ENCODE results near the gene LCE1F. TPM values are rescaled to one million over a fixed set of nuclear protein-coding genes. Genes with fewer than 3 reads are reported as not detected.

The LCE1F gene
- total RNA-seq, 2 donors from 2014 or later, result not detected

DNA sequence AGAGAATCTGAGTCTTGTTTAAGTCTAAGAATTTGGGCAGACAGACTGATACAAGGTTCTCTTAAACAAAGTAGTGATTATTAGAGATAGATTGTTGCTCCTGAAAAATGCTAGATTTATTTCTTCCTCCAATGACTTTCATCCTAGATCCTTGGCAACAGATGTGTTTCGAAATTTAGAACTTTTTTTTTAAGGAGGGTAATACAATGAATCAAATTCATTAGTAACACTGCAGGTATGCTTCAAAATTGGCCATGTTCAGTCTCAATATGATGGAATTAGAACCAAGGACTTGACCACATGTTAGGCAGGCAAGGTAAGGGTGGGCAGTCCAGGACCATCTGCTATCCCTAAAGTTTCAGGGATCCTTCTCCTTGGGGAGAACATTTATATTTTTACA is 4.5 kb upstream of the LCE1F start:
- Histone ChIP-seq H3K36me3 (no peaks in the 10 kb centered on the region), H3K4me1 (ENCODE audit: control insufficient read depth in 1 of 2, low read depth in 2 of 2) (no peaks in the 10 kb centered on the region), H3K27ac (no peak overlapping the region), H3K9me3 (no peaks in the 10 kb centered on the region), H3K4me3 (no peak overlapping the region), H3K27me3 (replicated peaks; ENCODE audit: insufficient read depth) (no peaks in the 10 kb centered on the region)
- ATAC-seq (ENCODE audit: insufficient number of reproducible peaks, low FRiP score, low read depth), result no peak
- no peak for DNase-seq (ENCODE audit: low spot score)
- TF ChIP-seq, protein P1, sequence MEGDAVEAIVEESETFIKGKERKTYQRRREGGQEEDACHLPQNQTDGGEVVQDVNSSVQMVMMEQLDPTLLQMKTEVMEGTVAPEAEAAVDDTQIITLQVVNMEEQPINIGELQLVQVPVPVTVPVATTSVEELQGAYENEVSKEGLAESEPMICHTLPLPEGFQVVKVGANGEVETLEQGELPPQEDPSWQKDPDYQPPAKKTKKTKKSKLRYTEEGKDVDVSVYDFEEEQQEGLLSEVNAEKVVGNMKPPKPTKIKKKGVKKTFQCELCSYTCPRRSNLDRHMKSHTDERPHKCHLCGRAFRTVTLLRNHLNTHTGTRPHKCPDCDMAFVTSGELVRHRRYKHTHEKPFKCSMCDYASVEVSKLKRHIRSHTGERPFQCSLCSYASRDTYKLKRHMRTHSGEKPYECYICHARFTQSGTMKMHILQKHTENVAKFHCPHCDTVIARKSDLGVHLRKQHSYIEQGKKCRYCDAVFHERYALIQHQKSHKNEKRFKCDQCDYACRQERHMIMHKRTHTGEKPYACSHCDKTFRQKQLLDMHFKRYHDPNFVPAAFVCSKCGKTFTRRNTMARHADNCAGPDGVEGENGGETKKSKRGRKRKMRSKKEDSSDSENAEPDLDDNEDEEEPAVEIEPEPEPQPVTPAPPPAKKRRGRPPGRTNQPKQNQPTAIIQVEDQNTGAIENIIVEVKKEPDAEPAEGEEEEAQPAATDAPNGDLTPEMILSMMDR (IDR thresholded peaks at IDR 0.05), result no peak

DNA sequence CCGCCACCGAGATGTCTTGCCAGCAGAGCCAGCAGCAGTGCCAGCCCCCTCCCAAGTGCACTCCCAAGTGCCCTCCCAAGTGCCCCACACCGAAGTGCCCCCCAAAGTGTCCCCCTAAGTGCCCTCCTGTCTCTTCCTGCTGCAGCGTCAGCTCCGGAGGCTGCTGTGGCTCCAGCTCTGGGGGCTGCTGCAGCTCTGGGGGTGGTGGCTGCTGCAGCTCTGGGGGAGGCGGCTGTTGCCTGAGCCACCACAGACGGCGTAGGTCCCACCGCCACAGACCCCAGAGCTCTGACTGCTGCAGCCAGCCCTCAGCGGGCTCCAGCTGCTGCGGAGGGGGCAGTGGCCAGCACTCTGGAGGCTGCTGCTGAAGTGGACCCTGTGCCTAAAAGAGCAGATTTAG is 1.4 kb downstream of the LCE1F start:
- ATAC-seq (ENCODE audit: insufficient number of reproducible peaks, low FRiP score, low read depth) (no peak), DNase-seq (ENCODE audit: low spot score) (no peak)
- no peaks in the 10 kb centered on the region for H3K4me1 ChIP-seq (ENCODE audit: control insufficient read depth in 1 of 2, low read depth in 2 of 2)
- no peaks in the 10 kb centered on the region for H3K27me3 ChIP-seq (replicated peaks; ENCODE audit: insufficient read depth)
- no peaks in the 10 kb centered on the region for H3K36me3 ChIP-seq
- H3K4me3 ChIP-seq, result no peak overlapping the region
- TF ChIP-seq, protein P1 (IDR thresholded peaks at IDR 0.05), result no peak
- no peaks in the 10 kb centered on the region for H3K9me3 ChIP-seq
- no peak overlapping the region for H3K27ac ChIP-seq

DNA sequence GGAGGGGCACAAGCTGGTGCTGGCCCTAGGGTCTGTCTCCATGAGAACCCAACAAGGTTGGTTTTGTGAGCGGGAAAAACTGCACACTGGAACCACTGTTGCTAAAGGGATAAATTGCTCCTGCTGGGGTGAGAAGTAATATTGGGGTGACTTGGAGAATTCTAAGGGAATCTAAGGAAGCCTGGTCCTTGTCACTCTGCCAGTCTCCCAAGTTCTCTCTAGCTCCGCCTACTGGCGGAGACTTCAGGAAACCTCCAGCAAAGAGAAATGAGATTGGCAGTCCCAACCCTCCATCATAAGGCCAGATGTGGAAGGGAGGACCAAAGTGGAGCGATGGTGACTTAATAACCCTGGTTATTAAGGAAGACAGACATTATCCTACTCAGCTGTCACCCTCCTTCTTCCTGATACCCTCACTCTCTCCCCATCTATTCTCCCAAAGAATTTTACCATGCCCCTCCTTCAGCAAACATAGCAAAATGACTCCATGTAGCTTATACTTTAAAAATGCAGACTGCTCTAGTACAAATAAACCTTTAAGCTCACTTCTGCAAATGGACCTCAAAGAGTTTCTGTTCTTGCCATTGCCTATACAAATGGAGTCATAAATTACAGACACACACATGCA is 2.7 kb downstream of the LCE1F start:
- Histone ChIP-seq H3K27me3 (replicated peaks; ENCODE audit: insufficient read depth) (no peaks in the 10 kb centered on the region), H3K9me3 (no peaks in the 10 kb centered on the region), H3K4me1 (ENCODE audit: control insufficient read depth in 1 of 2, low read depth in 2 of 2) (no peaks in the 10 kb centered on the region), H3K4me3 (no peak overlapping the region), H3K27ac (no peak overlapping the region), H3K36me3 (no peaks in the 10 kb centered on the region)
- TF ChIP-seq, protein P1 (IDR thresholded peaks at IDR 0.05), result no peak
- ATAC-seq (ENCODE audit: insufficient number of reproducible peaks, low FRiP score, low read depth) (no peak), DNase-seq (ENCODE audit: low spot score) (no peak)

DNA sequence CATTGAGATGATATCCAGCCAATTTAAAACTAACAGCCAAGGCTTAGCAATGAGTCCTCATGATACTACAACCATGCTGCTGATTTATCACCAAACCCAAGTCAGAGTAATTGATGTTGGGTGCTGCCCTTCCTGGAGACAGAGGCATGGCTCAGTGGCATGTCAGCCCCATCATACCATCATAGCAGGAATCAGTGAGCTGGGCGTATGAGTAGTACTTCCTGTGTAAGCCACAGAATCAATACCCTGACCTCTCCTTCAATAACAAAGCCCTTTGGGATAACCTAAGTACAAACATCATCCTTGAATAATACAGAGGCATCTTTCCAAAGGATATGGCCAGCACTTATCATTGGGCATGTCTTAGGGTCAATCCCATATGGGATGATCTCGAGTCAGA is 8.2 kb downstream of the LCE1F start:
- ATAC-seq (ENCODE audit: insufficient number of reproducible peaks, low FRiP score, low read depth), result no peak
- TF ChIP-seq, protein P1 (IDR thresholded peaks at IDR 0.05), result no peak

DNA sequence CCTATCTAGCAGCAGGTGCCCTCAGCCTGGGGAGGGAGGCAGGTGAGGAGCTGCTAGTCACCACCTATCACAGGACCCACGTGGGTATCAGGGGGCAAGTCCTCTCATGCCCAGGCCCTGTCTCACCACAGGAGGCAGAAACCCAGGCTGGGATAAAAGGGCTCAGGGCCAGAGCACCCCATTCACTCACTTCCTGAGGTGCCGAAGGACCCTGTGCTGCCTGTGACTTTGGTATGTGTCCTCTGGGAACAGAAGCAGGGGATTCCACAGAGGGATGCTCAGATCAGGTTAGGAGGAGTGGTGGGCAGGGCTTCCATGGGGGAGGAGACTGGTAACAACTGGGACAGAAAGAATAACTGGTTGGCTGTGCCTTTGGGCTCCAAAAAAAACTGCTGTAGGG is 11.1 kb downstream of the LCE1F start, which contains the start of gene LCE1E:
Gene LCE1E (plus strand): TSS at position 181 of the 400 bp plus-strand sequence. CDS start 1,043 bp downstream, outside the sequence.
- Histone ChIP-seq H3K36me3 (no peaks in the 10 kb centered on the region), H3K27me3 (replicated peaks; ENCODE audit: insufficient read depth) (no peaks in the 10 kb centered on the region), H3K9me3 (no peaks in the 10 kb centered on the region), H3K4me1 (ENCODE audit: control insufficient read depth in 1 of 2, low read depth in 2 of 2) (no peaks in the 10 kb centered on the region), H3K27ac (no peak within 1 kb of the TSS), H3K4me3 (no peak within 1 kb of the TSS)
- TF ChIP-seq, protein P1 (IDR thresholded peaks at IDR 0.05), result no peak
- ATAC-seq (ENCODE audit: insufficient number of reproducible peaks, low FRiP score, low read depth) (no peak), DNase-seq (ENCODE audit: low spot score) (no peak)

More for the DNA sequence above, 8.2 kb downstream of the LCE1F start:
- no peak overlapping the region for H3K27ac ChIP-seq
- no peaks in the 10 kb centered on the region for H3K36me3 ChIP-seq
- H3K4me1 ChIP-seq (ENCODE audit: control insufficient read depth in 1 of 2, low read depth in 2 of 2), result no peaks in the 10 kb centered on the region
- H3K4me3 ChIP-seq, result no peak overlapping the region
- no peaks in the 10 kb centered on the region for H3K27me3 ChIP-seq (replicated peaks; ENCODE audit: insufficient read depth)
- no peak for DNase-seq (ENCODE audit: low spot score)
- H3K9me3 ChIP-seq, result no peaks in the 10 kb centered on the region
